Measurements from ENCODE around the gene MSRB1. TPM values are rescaled to one million over a fixed set of nuclear protein-coding genes. Genes with fewer than 3 reads are reported as not detected.

Gene MSRB1
- total RNA-seq, 1 experiment from 2014 or later: 26.4 TPM

GRCh38 chr16:1929578-1930337, 13.2 kb downstream of the MSRB1 start (continued):
- TF ChIP-seq ZNF281 (CRISPR knock-in tag; IDR thresholded peaks at IDR 0.05): peak; percentile 51; the same call in 1 of the 2 replicates
- TF ChIP-seq ZNF416 (CRISPR knock-in tag; IDR thresholded peaks at IDR 0.05): no peak
- TF ChIP-seq FOXP4 (CRISPR knock-in tag; IDR thresholded peaks at IDR 0.05): peak; percentile 92
- TF ChIP-seq ATF1 (CRISPR knock-in tag; IDR thresholded peaks at IDR 0.05): peak; percentile 82; the same call in 1 of the 2 replicates
- no peak for TF ChIP-seq PRDM15 (CRISPR knock-in tag; IDR thresholded peaks at IDR 0.05)
- peak; percentile 61 for TF ChIP-seq GABPB1 (CRISPR knock-in tag; IDR thresholded peaks at IDR 0.05)
- TF ChIP-seq ATF3 (CRISPR knock-in tag; conservative IDR thresholded peaks at IDR 0.05): 0 out of 2 replicates have a peak, but pooled peaks have one; percentile 58
- TF ChIP-seq ATF6 (CRISPR knock-in tag; IDR thresholded peaks at IDR 0.05): no peak
- peak; percentile 85 for TF ChIP-seq JUN (CRISPR knock-in tag; IDR thresholded peaks at IDR 0.05)
- no peak for TF ChIP-seq ATF2 (CRISPR knock-in tag; IDR thresholded peaks at IDR 0.05; ENCODE audit: borderline replicate concordance, low read depth)
- TF ChIP-seq RORB (CRISPR knock-in tag; IDR thresholded peaks at IDR 0.05): no peak
- TF ChIP-seq ZNF232 (CRISPR knock-in tag; IDR thresholded peaks at IDR 0.05): peak; percentile 90; the same call in 1 of the 2 replicates
- peak; percentile 84 for TF ChIP-seq E2F4 (CRISPR knock-in tag; IDR thresholded peaks at IDR 0.05; ENCODE audit: borderline replicate concordance, low read depth)
- TF ChIP-seq SMAD4 (CRISPR knock-in tag; IDR thresholded peaks at IDR 0.05): 0 out of 2 replicates have a peak, but pooled peaks have one; percentile 58
- peak; percentile 97 for TF ChIP-seq HMGXB4 (CRISPR knock-in tag; IDR thresholded peaks at IDR 0.05)
- peak; percentile 74; the same call in 1 of the 2 replicates for TF ChIP-seq ZNF317 (CRISPR knock-in tag; IDR thresholded peaks at IDR 0.05; ENCODE audit: borderline replicate concordance, low read depth)
- TF ChIP-seq SMAD3 (CRISPR knock-in tag; IDR thresholded peaks at IDR 0.05; ENCODE audit: borderline replicate concordance): peak; percentile 35; the same call in 1 of the 2 replicates
- TF ChIP-seq TEAD4 (CRISPR knock-in tag; IDR thresholded peaks at IDR 0.05): no peak
- peak; percentile 93; the same call in 1 of the 2 replicates for TF ChIP-seq TCF7 (CRISPR knock-in tag; IDR thresholded peaks at IDR 0.05; ENCODE audit: low read depth)
- 0 out of 2 replicates have a peak, but pooled peaks have one; percentile 43 for TF ChIP-seq ZBTB21 (CRISPR knock-in tag; IDR thresholded peaks at IDR 0.05; ENCODE audit: borderline replicate concordance)
- TF ChIP-seq IRF1 (CRISPR knock-in tag; IDR thresholded peaks at IDR 0.05): peak; percentile 83; the same call in 1 of the 2 replicates

Measured in WTC11 (cell line).